ENCODE results near the gene C5AR1. TPM values are rescaled to one million over a fixed set of nuclear protein-coding genes. Genes with fewer than 3 reads are reported as not detected.
"Not testable (repeated sequence)": the region's sequence is repeated elsewhere in the genome, so short reads cannot be mapped to it uniquely, and the experiment has no call there.

The C5AR1 gene
- total RNA-seq, 2 experiments from 2014 or later = 1.0 to 1.2 TPM

DNA sequence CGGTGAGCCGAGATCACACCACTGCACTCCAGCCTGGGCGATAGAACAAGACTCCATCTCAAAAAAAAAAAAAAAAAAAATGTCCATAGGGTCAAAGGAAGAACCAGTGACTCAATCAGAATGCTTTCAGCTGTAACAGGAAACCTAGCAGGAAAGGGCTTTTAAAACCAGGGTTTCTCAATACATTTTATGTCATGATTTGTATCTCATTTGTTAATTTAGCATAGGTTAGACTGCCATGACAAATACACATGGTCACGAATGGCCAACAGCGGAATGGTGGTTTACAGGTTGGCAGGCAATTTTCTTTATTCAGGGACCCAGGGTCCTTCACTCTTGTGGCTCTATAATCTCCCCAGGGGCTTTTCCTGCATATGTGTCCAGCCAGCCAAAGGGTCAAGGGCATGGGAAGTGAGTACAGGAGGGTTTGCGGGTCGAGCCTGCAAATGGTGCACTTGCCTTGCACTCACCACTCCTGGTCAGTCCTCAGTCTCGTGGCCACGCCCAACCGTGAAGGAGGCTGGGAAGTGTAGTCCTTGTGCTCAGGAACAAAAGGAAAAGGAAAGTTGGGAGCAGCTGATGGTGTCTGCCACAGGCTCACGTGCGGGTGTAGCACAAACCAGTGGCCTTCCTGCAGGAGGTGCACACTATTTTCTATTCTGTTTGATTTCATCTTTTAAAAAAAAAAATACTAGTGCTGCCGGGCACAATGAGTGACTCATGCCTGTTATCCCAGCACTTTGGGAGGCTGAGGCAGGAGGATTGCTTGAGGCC lies 54.3 kb downstream of the C5AR1 start:
- no peak for DNase-seq
- Mint-ChIP-seq H3K27ac (no peak overlapping the region), H3K27me3 (no peaks in the 10 kb centered on the region), H3K9me3 (no peaks in the 10 kb centered on the region), H3K36me3 (ENCODE audit: low read depth) (peaks cover 22% of the 10 kb centered on the region), H3K4me3 (no peak overlapping the region), H3K4me1 (no peaks in the 10 kb centered on the region)
- POLR2A ChIA-PET = no interaction called here
- CTCF ChIA-PET = interaction anchor here (2.0 to 6.8 kb wide), 2 partner anchors 15 kb away, joined by 5 to 27 read pairs; partner anchors contain the start of gene DHX34

DNA sequence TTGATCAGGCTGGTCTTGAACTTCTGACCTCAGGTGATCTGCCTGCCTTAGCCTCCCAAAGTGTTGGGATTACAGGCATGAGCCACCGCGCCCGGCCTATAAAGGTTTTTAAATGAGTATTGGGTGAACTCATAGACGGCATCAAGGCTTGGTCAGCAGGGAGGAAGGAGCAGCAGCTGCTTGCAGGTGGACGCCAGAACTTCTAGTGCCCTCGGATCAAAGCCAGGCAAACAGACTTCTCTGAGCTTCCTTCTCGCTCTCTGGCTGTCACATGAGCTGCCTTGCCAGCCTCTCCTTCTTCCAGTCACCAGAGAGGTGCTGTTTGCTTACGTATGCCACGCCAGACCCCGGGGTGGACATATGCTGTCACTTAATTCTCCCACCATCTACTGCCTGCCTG lies 55.8 kb downstream of the C5AR1 start:
- peaks cover 23% of the 10 kb centered on the region for H3K36me3 Mint-ChIP-seq (ENCODE audit: low read depth)
- POLR2A ChIA-PET, H3K27me3 Mint-ChIP-seq, H3K9me3 Mint-ChIP-seq, H3K27ac Mint-ChIP-seq, DNase-seq, H3K4me1 Mint-ChIP-seq, H3K4me3 Mint-ChIP-seq: not testable (repeated sequence)
- CTCF ChIA-PET = interaction anchor here (2.0 kb wide), 1 partner anchor 17 kb away, joined by 5 read pairs; the partner anchor contains the start of gene DHX34

DNA sequence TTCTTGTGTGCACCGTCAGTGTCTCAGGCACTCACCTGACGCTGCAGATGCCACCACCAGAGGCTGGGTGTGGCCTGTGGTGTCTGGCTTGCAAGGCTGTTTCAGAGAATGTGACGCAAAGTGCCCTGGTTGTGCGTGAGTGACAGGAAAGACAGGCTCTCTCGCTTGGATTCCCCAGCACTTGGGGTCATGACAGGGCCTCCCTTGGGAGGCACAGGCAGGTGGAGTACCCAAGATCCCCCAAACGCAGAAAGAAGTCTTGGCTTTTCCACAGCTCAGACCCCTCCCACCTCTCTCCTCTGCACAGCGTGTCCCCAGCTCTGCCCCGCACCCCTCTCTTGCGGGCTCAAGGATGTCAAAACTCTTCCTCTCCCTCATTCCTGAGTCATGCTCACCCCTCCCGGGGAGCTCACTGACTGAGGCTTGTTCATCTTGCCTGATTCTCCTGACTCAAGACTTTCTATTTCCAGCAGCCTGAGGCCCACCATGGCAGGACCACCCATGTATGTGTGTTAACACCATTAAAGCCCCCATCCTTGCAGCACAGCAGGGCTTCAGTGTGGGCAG lies 60.5 kb downstream of the C5AR1 start:
- ChIA-PET CTCF (interaction anchor here (3.1 kb wide), 1 partner anchor 21 kb away, joined by 10 read pairs; the partner anchor contains the start of gene DHX34), POLR2A (no interaction called here)
- Mint-ChIP-seq H3K4me1 (no peaks in the 10 kb centered on the region), H3K4me3 (no peak overlapping the region), H3K27me3 (no peaks in the 10 kb centered on the region), H3K36me3 (ENCODE audit: low read depth) (peaks cover 10% of the 10 kb centered on the region), H3K9me3 (no peaks in the 10 kb centered on the region), H3K27ac (no peak overlapping the region)
- DNase-seq = no peak

DNA sequence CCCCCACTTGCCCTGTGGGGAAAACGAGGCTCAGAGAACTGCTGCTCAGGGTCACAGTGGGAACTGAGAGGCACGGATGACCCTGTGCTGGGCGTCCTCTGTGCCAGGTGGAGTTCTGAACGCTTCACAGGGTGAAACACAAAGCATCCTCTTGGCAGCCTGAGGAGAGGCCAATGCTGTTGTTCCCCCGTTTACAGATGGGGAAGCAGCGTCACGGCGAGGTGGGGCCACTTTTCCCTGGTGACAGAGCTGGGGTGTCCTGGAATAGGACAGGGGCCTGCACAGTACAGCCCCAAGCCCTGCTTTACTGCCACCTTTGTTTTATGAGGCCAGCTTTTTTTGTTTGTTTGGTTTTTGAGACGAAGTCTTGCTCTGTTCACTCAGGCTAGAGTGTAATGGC lies 61.6 kb downstream of the C5AR1 start:
- Mint-ChIP-seq H3K27ac (no peak overlapping the region), H3K27me3 (no peaks in the 10 kb centered on the region), H3K36me3 (ENCODE audit: low read depth) (peaks cover 8% of the 10 kb centered on the region), H3K4me1 (no peaks in the 10 kb centered on the region), H3K4me3 (no peak overlapping the region), H3K9me3 (no peaks in the 10 kb centered on the region)
- DNase-seq = no peak
- CTCF ChIA-PET = interaction anchor here (3.1 kb wide), 1 partner anchor 22 kb away, joined by 10 read pairs; the partner anchor contains the start of gene DHX34
- POLR2A ChIA-PET = interaction anchor here (0.6 kb wide), 1 partner anchor 120 kb away, joined by 3 read pairs; no protein-coding TSS in a partner anchor

Other genes with a start within 250 kb of the C5AR1 start
- gene ZC3H4, start 196.1 kb upstream of the C5AR1 start, total RNA-seq = 100 to 1,000 TPM in 1 of 2 experiments, 10 to 100 TPM in 1; 99.5 to 115 TPM
- 100 to 1,000 TPM; 162 to 168 TPM for gene SAE1, start 179.0 kb upstream of the C5AR1 start, total RNA-seq
- gene BBC3, start 78.7 kb upstream of the C5AR1 start, total RNA-seq = 10 to 100 TPM; 12.8 to 19.0 TPM
- gene CCDC9, start 53.3 kb upstream of the C5AR1 start, total RNA-seq = 10 to 100 TPM; 20.4 to 24.1 TPM
- gene INAFM1, start 35.0 kb upstream of the C5AR1 start, total RNA-seq = 10 to 100 TPM; 12.8 to 14.9 TPM
- under 1 TPM; 0.25 to 0.37 TPM for gene C5AR2, start 22.3 kb downstream of the C5AR1 start, total RNA-seq
- 10 to 100 TPM; 13.0 TPM for gene DHX34, start 39.5 kb downstream of the C5AR1 start, total RNA-seq
- gene MEIS3, start 109.7 kb downstream of the C5AR1 start, total RNA-seq = not detected
- gene SLC8A2, start 162.0 kb downstream of the C5AR1 start, total RNA-seq = not detected
- gene KPTN, start 174.4 kb downstream of the C5AR1 start, total RNA-seq = 10 to 100 TPM; 12.5 to 14.1 TPM
- 100 to 1,000 TPM; 121 to 133 TPM for gene NAPA, start 205.2 kb downstream of the C5AR1 start, total RNA-seq